Hematopoietic multipotent progenitor cell treated with erythropoietin and hydrocortisone succinate and interleukin-3 and kit ligand, for 8 days (in vitro differentiated cells): ENCODE data around the gene ABLIM1.

Experiments
- DNase-seq: peaks from one replicate; pipeline ENCODE4 v3.0.0-alpha.2; 2015

The ABLIM1 gene

DNA sequence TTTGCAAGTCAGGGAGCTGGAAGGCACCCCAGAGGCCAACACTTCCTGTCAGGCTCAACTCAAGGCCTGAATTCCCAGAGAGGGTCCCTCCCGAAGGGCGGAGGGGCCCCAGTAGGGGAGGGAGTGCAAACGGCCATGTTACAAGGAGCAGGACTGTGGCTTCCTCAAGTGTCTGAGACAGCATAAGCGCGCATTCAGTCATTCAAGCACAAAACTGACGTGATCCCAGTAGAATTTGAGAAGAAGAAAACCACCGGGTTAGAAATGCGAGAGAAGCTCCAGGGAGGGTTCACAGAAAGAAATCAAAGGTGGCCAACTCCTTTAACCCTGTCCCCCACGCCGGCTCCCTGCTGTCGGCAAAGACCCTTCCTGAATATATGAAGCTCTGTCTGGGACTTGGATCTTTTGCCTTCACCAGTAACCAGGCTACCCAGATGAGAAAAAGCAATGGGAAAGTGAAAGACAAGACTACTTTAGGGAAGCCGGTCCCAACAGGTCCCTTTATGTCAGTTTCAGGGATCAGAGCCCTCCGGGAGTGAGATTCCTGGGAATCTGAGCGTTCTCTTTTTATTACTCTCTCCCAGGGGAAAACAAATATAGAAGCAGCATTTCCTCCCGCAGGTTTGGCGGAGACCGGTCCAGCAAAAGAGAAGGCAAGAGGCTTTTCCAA lies 255.1 kb downstream of the ABLIM1 start:
- no peak for DNase-seq

DNA sequence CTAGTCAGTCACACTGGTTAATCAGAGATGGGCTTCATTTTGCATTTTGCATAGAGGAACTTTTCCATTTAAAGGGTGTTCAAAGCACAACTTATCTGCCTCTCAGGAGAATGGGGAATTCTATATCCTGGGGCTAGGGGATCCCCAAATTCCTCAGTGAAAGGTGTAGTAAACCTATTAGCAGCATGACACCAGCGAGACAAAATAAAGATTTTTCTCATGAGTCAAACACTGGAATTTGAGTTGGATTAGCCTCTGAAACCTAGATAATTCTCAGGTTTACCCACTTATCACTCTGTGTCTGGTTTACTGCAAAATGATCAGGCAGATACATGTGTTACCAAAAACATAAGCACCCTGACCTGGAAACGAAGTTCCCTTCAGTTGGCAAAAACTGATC lies 255.8 kb downstream of the ABLIM1 start:
- DNase-seq, result no peak

DNA sequence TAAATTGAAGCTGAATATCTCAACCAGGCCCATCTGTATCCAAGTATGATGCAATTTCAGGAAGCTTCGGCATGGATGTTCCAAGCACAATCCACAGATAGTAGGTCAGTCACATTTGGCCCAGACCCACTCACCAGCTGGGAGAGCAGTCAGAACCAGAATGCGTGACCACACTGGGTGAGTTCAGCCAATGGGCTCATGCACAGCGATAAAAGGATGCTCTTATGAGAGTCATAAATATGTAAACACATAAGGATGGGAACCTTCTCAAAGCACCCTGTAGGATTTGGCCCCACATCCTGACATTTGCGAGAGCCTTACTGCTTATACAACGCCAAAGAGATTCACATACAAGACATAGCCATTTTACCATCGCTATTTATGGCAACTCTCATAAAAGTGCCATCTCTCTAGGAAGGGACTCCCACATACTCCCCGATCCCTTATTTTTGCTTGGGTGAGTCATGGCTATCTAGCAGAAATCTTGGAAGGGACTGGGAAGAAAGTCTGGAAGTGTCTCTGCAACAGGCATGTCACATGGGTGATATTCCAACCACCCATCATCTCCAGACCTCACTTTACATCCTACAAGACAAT lies 256.8 kb downstream of the ABLIM1 start:
- DNase-seq, result no peak

DNA sequence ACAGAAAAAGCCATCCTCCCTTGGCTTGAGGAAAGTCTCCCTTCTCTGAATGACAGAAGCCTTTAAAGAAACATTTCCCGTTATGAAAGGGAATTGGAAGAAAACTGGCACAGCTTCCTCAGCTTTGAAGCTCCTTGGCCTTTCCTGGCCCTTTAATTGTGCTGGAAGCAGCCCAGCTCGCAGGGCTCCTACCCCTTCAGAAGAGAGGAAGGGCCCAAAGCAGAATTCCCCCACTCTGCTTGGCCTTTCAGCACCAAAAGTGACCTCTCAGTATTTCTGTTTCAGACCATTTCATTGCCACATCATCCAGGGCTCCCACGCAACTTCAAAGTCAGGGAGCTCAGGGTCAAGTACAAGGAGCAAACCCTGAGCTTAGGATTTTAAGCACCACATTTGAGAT lies 258.0 kb downstream of the ABLIM1 start:
- DNase-seq, result no peak

DNA sequence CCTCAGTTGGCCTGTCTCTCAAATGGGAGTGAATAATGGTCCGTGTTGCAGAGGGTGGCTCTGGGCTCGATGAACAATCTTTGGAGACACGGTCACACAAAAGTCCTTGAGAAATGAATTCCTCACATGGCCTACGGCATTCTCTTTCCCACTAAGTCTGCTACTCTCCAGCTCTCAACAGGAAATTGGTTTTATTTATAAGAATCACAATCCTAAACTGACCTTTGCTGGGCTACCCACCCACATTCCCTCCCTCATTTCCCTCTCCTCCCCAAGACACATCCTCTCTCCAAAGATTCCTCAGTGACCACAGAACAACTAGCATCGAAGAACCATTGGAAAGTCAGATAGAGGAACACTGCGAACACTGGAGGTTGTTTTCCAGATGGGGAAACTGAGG lies 258.5 kb downstream of the ABLIM1 start:
- no peak for DNase-seq

DNA sequence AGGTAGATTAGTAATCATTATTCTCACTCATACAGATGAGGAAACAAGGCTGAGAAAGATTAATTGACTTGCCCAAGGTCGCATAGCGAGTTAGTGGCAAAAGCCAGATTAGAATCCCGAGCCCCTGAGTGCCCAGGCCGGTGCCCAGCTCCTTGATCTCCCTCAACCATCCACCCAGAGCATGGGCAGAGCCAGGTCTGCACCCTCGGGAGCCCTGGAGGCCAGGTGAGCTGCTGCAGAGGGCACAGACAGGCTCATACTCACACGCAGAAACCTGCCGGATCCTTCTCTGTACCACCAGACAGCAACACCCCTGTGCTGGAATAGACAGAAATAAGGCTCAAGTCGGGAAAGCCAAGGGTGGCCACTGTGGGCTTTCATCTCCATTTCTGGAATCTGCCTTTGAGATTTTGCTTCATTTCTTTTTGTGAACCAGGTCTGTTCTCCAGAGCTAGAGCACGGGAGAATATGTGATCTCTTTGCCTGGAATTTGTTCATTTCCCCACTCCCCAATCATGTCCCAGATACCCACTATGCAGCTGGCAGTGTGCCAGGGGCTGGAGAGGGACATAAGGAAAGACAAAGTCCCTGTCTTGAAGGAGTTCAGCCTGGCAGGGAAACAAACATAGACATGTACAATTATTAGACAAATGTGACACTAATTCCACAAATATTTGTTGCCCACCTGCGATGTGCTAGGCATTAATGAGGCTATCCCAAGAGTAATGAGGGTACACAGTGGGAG lies 259.3 kb downstream of the ABLIM1 start:
- no peak for DNase-seq

DNA sequence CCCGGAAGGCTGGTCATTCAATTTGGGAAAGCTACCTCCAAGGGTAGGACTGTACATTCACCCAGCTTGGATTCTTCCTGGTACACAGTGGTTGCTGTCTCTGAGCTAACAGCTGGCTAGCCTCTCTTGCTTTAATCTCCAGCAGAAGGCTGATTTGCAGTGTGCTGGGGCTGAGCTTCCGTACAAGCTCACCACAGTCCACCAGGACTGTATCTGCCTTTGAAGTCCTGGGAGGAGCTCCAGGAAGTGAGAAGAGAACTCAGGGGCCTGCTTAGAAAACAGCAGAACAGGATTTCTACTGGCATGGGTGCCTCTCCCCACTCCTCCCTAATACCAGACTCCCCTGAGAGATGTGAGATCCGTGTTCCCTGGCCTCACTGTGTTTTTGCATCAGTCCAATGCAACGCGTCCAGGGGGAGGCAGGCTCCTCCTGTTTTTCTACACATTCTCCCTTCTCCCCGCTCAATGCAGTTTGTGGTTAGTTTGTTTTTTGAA lies 260.4 kb downstream of the ABLIM1 start:
- DNase-seq, result no peak

DNA sequence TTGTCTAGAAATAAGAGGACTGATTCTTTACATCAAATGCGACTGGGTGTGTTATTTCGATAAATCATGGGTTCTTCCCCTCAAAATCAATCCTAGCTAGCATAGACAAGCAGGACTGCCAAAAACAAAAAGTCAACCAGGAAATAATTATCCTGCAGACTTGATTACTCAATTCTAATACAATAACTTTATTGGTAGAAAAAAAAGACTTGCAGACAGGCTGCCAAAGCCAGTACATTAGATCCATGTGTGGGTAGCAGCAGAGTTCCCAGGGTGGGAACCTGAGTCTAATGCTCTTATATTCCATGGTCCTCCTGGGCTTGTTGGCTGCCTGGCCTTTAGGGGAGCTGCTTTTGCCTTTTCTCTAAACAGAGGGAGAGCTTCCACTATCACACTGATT lies 261.6 kb downstream of the ABLIM1 start:
- DNase-seq, result no peak

DNA sequence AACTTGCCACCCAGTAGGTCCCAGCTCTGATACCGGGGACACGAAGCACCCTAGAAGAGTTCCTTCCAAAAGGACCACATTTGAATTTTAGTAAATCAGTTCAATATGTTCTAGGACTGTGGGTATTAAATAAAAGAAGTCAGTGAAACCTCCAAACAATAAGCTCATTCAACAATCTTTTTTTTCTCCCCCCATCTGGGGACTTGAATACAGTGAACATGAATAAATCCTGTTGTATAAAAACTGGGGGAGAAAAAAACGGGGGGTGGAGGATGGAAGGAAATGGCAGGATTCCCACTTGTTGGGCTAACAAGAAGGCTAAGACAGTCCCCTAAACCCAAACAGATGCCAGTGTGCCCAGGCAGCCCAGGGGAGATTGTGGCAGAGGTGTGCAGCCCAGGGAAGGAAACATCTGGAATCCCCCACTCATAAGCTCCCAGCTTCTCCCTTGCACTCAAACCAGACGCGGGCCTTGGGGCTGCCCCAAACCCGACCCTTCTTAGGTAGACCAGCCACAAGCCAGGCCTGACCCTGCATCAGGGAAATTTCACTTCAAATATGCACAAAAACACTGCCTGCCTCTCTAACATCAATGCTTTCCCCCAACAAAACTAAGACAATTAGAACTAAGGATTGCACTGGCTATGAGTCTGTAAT lies 262.6 kb downstream of the ABLIM1 start:
- DNase-seq, result no peak

DNA sequence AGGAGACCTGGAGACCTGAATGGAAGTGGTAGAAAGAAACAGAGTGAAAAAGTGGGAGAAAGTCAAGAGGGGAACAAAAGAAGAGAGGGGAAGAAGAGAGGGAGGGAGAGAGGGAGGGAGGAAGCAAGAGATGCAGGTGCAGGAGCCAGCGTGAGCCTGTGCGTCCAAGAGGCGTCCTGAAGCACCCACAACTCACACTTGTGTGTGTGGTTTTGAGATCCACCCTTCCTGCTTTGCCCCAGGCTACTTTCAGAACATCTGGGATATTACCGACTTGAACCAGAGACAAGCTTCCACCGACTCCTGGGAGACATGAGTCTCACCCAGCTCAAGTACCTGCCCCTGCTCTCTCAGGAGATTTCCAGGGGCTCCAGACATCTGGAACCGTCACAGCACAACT lies 263.5 kb downstream of the ABLIM1 start:
- no peak for DNase-seq

DNA sequence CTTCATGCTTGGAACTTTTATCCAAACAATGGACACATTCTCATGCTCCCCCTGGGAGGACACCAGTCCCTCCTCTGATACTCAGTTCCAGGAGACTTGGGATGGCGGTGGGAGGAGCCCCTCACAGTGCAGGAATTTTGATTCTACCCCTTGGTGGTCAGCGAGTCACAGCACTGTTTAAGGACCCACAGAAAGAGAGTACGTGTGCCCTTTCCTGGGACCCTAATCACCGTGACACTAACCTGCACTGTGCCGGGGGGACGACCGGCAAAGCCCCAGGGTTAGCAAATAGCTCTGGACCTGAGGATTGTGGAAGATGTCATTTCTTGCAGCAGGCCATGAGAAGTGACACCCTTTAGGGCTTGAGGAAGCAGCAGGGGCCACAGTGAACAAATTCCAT lies 264.2 kb downstream of the ABLIM1 start:
- no peak for DNase-seq

DNA sequence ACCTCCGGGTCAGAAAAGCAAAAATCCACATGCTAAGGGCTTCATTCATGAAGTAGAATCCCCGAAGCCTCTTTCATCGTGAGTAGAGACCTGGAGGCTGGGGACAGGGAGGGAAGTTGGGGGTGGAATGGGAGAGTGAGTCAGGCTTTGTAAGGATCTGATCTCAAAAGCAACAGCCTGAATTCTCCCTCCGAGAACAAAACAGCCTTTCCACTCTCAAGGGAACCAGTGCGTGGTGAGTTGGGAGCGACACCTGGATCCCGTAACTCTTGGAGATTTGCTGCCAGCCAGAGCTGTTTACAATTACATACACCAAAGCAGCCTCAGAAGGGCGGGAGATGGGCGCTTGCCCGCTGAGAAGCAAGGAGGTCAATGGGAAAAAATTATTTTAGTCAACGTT lies 264.6 kb downstream of the ABLIM1 start:
- DNase-seq, result no peak

DNA sequence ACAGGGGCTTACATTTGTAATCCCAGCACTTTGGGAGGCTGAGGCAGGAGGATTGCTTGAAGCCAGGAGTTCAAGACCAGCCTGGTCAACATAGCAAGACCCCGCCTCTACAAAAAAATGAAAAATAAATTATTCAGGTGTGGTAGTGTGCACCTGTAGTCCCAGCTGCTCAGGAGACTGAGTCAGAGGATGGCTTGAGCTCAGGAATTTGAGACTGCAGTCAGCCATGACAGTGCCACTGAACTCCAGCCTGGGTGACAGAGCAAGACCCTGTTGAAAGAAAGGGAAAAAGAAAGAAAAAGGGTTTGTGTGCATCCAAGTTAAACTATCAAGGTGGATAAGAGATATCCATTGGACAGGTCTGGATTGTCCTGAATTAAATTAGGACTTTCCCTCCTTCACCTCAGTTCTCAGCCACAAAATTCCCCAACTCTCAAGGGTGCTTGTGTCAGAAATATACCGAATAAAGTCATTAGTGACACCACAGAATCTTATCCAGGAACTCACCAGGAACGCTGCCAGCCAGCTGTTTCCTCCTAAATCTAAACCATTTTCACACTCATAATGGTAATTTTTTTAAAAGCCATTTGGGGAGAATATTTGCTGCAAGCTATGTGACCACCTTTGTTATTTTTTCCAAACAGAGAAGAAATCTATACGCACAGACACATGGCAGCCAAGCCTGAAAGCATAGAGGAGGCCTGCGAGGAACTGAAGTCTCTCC lies 265.8 kb downstream of the ABLIM1 start:
- no peak for DNase-seq

DNA sequence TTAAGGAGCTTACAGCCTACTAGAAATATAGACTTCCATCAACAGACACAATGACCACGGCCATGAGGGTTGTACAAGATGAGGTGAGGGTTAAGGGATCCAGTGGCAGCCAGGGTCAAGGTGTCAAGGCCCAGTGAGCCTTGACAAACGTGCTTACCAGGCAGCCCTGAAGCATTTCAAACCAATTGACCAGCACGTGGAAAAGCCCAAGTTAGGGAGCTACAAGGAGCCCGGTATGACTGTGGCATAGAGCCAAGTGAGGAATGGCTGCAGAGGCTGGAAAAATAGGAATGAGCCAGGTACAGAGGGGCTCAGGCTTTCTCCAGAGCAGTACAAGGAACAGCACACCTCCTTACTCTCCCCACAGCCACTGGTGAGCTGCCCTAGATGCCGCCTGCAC lies 266.5 kb downstream of the ABLIM1 start:
- DNase-seq, result no peak

DNA sequence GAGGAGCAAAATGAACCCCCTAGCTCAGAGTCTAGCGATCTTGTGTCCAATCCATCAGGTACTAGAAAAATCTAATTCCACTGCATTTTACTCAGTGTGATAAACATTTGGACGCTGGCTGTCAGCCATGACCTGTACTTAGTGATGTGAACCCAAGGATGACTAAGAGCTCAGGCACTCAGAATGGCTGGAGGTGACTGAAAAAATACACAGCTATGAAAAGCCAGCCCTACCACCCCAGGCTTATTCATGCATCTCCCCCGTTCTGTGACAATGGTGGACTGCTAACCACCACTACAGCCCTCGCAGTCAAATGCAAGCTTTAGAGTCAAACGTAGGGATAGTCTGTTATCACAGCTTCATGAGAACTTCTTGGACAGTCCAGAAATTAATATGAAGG lies 268.6 kb downstream of the ABLIM1 start:
- no peak for DNase-seq

DNA sequence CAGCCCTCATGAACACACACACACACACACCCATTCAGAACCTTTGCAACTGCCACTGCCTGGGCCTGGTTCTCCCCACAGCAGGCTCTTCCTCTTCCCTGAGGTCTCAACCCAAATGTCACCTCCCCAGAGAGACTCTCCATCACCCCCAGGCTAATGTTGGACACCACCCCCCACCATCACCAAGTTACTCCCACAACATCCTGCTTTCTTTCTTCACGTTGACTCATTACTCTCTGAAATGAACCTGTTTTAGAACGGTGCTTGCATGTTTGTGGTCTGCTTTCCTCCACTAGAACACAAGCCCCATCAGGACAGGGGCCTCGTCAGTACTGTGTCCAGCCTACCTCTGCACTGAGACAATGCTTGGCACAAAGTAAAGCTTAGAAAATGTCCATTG lies 269.8 kb downstream of the ABLIM1 start:
- DNase-seq, result no peak

DNA sequence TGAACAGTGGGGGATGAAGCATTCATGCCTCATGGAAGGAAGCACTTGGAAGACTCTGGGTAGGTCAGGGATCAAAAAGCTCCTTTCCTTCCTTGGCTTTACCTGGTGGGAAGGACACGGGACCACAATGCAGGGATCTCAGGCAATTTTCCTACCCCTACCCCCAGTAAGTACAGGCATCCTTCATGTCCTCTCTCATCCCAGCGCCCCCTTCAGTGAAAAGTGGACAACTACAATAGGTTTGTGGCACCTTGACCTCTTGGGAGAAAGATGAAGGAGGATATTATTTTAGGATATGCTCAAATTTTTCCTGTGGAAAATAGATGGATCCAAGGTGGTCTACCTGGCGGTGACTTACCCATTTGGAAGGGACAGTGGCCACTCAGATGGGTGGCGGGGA lies 270.3 kb downstream of the ABLIM1 start:
- DNase-seq, result no peak

DNA sequence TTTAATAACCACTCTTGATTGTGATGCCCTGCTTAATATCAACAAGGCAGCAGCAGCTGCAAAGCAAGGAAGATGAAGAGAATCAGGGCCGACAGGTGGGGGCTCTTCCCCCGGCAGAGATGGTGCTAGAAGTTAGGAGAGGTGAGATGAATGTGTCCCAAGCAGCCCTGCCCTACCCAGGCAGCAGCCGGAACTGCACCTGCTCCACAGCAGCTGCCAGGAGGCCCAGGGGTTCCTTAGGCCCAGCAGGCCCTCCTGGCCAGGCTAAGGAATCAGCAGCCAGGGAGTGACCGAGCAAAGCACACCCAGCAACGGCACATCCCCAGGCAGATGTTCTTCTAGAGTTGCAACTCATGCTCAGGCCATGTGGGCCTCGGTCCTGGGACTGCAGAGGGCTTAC lies 271.6 kb downstream of the ABLIM1 start:
- DNase-seq, result no peak

DNA sequence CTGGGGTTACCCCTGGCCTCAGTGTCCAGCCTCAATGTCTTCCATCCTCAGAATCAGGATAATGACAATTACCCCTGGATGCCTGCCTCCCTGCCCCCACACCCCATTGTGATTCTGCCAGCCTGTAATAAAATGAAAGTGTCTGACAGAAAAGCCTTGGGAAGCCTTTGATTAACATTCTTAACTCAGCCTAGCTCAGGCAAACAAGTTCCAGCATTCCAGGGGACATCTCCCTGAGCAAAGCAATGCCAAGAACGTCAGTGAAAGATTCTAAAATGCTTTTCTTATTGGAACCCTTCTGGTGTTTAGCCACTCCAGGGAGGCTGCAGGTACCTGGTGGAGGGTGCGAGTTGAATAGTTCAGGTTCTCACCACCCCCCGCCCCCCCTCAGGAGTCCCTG lies 272.5 kb downstream of the ABLIM1 start:
- DNase-seq, result no peak

DNA sequence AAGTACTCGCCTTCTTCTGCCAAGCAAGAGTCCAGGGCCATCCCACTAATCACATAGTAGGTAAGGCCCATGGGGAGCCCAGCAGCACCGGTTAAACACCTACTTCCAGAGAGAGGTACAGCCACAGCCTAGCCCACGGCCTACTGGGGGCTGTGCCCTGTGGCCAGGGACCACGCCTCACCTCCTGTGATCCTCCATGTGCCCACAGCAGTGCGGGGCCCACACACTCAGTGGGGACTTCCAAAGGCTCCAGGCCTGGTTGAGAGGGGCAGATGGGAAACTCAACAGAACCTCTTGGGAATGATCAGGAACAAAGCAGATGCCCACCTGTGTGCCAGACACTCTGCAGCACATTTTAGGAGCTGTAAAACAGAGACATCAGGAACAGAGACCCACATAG lies 273.5 kb downstream of the ABLIM1 start:
- no peak for DNase-seq

DNA sequence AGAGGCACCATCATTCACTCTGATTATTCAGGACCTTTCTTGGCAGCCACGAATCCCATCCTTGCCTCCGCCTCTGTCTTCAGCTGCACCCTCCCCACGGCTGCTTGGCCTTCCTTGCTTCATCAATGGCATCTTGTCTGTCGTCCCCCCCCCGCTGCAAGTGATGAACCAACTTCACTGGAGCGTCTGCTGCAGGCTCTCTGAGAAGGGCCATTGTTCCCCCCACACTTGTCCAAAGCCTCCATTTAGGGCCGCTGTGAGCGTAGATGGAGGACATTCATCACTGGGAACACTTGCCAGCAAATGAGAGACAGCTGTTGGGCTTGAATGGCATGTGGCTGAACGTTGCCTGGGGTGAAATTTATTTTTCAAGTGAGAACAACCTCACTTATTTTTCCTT lies 273.9 kb downstream of the ABLIM1 start:
- DNase-seq, result no peak
